H1 (cell line): ENCODE results near the gene RRP1. TPM values are rescaled to one million over a fixed set of nuclear protein-coding genes. Genes with fewer than 3 reads are reported as not detected.
"Not testable (repeated sequence)": the region's sequence is repeated elsewhere in the genome, so short reads cannot be mapped to it uniquely, and the experiment has no call there.

Experiments
- CTCF ChIA-PET: fragments of 300-600 bp; sonication (Branson Sonifier 250); formaldehyde crosslinking; loops from one replicate; lab custom pipeline; 2021; ENCODE audit not compliant: partially characterized antibody; lab: Charles Lee
- POLR2A ChIA-PET: fragments of 300-600 bp; sonication (Branson Sonifier 250); formaldehyde crosslinking; loops from one replicate; lab custom pipeline; 2021; ENCODE audit warnings: inconsistent platforms; ENCODE audit not compliant: partially characterized antibody; lab: Charles Lee
- DNase-seq, 2 experiments: peaks; one replicate each; pipeline versions ENCODE4 v3.0.0 to v3.0.0-alpha.2; 2010 to 2022; ENCODE audit warnings: low spot score in 2 of 2, low read depth in 1 of 2, mixed read lengths in 1 of 2
- FAIRE-seq: peaks from 2 replicates; lab custom pipeline; 2011; peaks lifted over from hg19 to GRCh38; lab: Jason Lieb, UNC
- H2AFZ ChIP-seq: 2 replicates; pipeline ENCODE4 v1.8.1; 2012; ENCODE audit warnings: low read length, inconsistent platforms
- H2AK5ac ChIP-seq: 2 replicates; pipeline ENCODE4 v1.6.1; 2013; ENCODE audit warnings: low read depth, low read length
- H2BK120ac ChIP-seq: replicated peaks from 2 replicates; pipeline ENCODE3; 2013; ENCODE audit warnings: low read depth, low read length, inconsistent platforms
- H2BK12ac ChIP-seq: 2 replicates; pipeline ENCODE4 v1.6.1; 2013; ENCODE audit warnings: low read depth, low read length
- H2BK15ac ChIP-seq: 2 replicates; pipeline ENCODE4 v1.6.1; 2013; ENCODE audit warnings: low read length
- H2BK20ac ChIP-seq: 2 replicates; pipeline ENCODE4 v1.6.1; 2013; ENCODE audit warnings: low read length
- H2BK5ac ChIP-seq: 2 replicates; pipeline ENCODE4 v1.6.1; 2013; ENCODE audit warnings: low read depth, low read length
- H3K14ac ChIP-seq: 2 replicates; pipeline ENCODE4 v1.6.1; 2013; ENCODE audit warnings: inconsistent platforms; ENCODE audit not compliant: insufficient read length
- H3K18ac ChIP-seq: 2 replicates; pipeline ENCODE4 v1.6.1; 2013; ENCODE audit warnings: low read length; ENCODE audit errors: extremely low read depth
- H3K23ac ChIP-seq: 2 replicates; pipeline ENCODE4 v1.6.1; 2013; ENCODE audit warnings: inconsistent platforms; ENCODE audit not compliant: insufficient read length
- H3K23me2 ChIP-seq: 2 replicates; pipeline ENCODE4 v1.6.1; 2013; ENCODE audit warnings: low read depth, low read length
- H3K27ac ChIP-seq: 2 replicates; pipeline ENCODE4 v1.6.1; 2011; ENCODE audit warnings: low read depth, low read length, inconsistent platforms
- H3K27me3 ChIP-seq, 4 experiments: replicated peaks in 1 of 4; 1 replicate in 1 of 4; 2 replicates in 3 of 4; pipeline versions ENCODE4 v1.6.1 to v1.8.1; 2011 to 2013; ENCODE audit warnings: low read length in 3 of 4, mild to moderate bottlenecking in 3 of 4, inconsistent platforms in 2 of 4, mixed read lengths in 2 of 4, moderate library complexity in 1 of 4; ENCODE audit not compliant: control insufficient read depth in 3 of 4, insufficient read depth in 3 of 4; ENCODE audit errors: extremely low read depth in 1 of 4
- H3K36me3 ChIP-seq, 4 experiments: 2 replicates each; pipeline versions ENCODE4 v1.6.1 to v1.8.1; 2011 to 2013; ENCODE audit warnings: mild to moderate bottlenecking in 4 of 4, low read length in 3 of 4, moderate library complexity in 2 of 4, control low read depth in 1 of 4, inconsistent platforms in 1 of 4; ENCODE audit not compliant: insufficient read depth in 4 of 4, control insufficient read depth in 2 of 4
- H3K4ac ChIP-seq: replicated peaks from 2 replicates; pipeline ENCODE3; 2013; ENCODE audit warnings: low read length, low read depth, mixed read lengths, inconsistent platforms; ENCODE audit not compliant: insufficient read length
- H3K4me1 ChIP-seq, 4 experiments: replicated peaks in 1 of 4; 1 replicate in 1 of 4; 2 replicates in 3 of 4; pipeline versions ENCODE4 v1.6.1 to v1.8.1; 2011 to 2013; ENCODE audit warnings: low read length in 3 of 4, inconsistent platforms in 2 of 4, mixed read lengths in 1 of 4; ENCODE audit not compliant: insufficient read depth in 4 of 4, control insufficient read depth in 3 of 4
- H3K4me2 ChIP-seq, 2 experiments: 2 replicates each; pipeline versions ENCODE4 v1.6.1 to v1.8.1; 2011 to 2013; ENCODE audit warnings: low read depth in 2 of 2, low read length in 2 of 2, control low read depth in 1 of 2, inconsistent platforms in 1 of 2, mild to moderate bottlenecking in 1 of 2; ENCODE audit not compliant: insufficient read depth in 1 of 2
- H3K4me3 ChIP-seq, 4 experiments: fragments of 200-600, 300-600 bp in 1 of 4; sonication (generic), shearing (Covaris generic), sonication (Bioruptor Twin) in 1 of 4; 2 replicates each; pipeline versions ENCODE4 v1.5.1 to v1.8.1; 2011 to 2016; ENCODE audit warnings: low read length in 4 of 4, low read depth in 3 of 4, control low read depth in 2 of 4, inconsistent platforms in 2 of 4, mild to moderate bottlenecking in 2 of 4, mixed read lengths in 1 of 4, moderate library complexity in 1 of 4; ENCODE audit not compliant: insufficient read depth in 2 of 4; ENCODE audit errors: extremely low read depth in 1 of 4
- H3K56ac ChIP-seq: replicated peaks from 2 replicates; pipeline ENCODE3; 2013; ENCODE audit warnings: low read depth, mild to moderate bottlenecking, mixed read lengths, low read length, inconsistent platforms; ENCODE audit not compliant: insufficient read length
- H3K79me1 ChIP-seq: 2 replicates; pipeline ENCODE4 v1.6.1; 2013; ENCODE audit warnings: low read depth, low read length, control low read depth
- H3K79me2 ChIP-seq, 2 experiments: 2 replicates each; pipeline versions ENCODE4 v1.6.1 to v1.8.1; 2012 to 2013; ENCODE audit warnings: low read length in 2 of 2, mild to moderate bottlenecking in 2 of 2, inconsistent platforms in 1 of 2; ENCODE audit not compliant: insufficient read depth in 2 of 2, control insufficient read depth in 1 of 2
- H3K9ac ChIP-seq, 4 experiments: replicated peaks in 1 of 4; 1 replicate in 1 of 4; 2 replicates in 3 of 4; pipeline versions ENCODE4 v1.6.1 to v1.8.1; 2011 to 2013; ENCODE audit warnings: low read depth in 3 of 4, low read length in 3 of 4, control low read depth in 2 of 4, mild to moderate bottlenecking in 2 of 4, moderate library complexity in 2 of 4, inconsistent platforms in 1 of 4; ENCODE audit errors: extremely low read depth in 1 of 4
- H3K9me3 ChIP-seq, 2 experiments: 2 replicates each; pipeline versions ENCODE4 v1.6.1 to v1.8.1; 2012 to 2013; ENCODE audit warnings: mild to moderate bottlenecking in 2 of 2, moderate library complexity in 2 of 2, control low read depth in 1 of 2, inconsistent platforms in 1 of 2, low read depth in 1 of 2, low read length in 1 of 2, mixed read lengths in 1 of 2; ENCODE audit not compliant: insufficient read depth in 2 of 2
- H4K20me1 ChIP-seq, 2 experiments: replicated peaks in 1 of 2; 2 replicates each; pipeline versions ENCODE3 to v1.8.1; 2011 to 2013; ENCODE audit warnings: inconsistent platforms in 2 of 2, low read length in 2 of 2, mild to moderate bottlenecking in 1 of 2; ENCODE audit not compliant: insufficient read depth in 2 of 2, control insufficient read depth in 1 of 2
- H4K5ac ChIP-seq: 2 replicates; pipeline ENCODE4 v1.6.1; 2013; ENCODE audit warnings: low read length, low read depth, mixed read lengths, inconsistent platforms; ENCODE audit not compliant: insufficient read length
- H4K8ac ChIP-seq: 2 replicates; pipeline ENCODE4 v1.8.0; 2013; ENCODE audit warnings: mild to moderate bottlenecking, moderate library complexity, low read length, inconsistent platforms; ENCODE audit not compliant: insufficient read depth; ENCODE audit errors: extremely low read depth
- H4K91ac ChIP-seq: replicated peaks from 2 replicates; pipeline ENCODE3; 2013; ENCODE audit warnings: low read length, mixed read lengths, inconsistent platforms; ENCODE audit not compliant: insufficient read length
- RAD21 ChIP-seq, 2 experiments: IDR thresholded peaks in 1 of 2; conservative IDR thresholded peaks in 1 of 2; 2 replicates each; pipeline ENCODE4 v1.6.1; 2011; ENCODE audit warnings: low read depth in 2 of 2, low read length in 2 of 2, improper control_type of control experiment in 1 of 2, inconsistent platforms in 1 of 2, mild to moderate bottlenecking in 1 of 2, moderate library complexity in 1 of 2
- WGBS, 2 experiments: shearing (Covaris generic) in 1 of 2; methylation state at CpG; one replicate each; pipeline versions ENCODE4 v1.1.6 to v1.1.7; 2013 to 2015; ENCODE audit warnings: low lambda C conversion rate in 2 of 2, mixed read lengths in 2 of 2, inconsistent platforms in 1 of 2, low coverage in 1 of 2, missing lambda C conversion rate in 1 of 2; ENCODE audit not compliant: insufficient replicate concordance in 2 of 2, insufficient coverage in 1 of 2, insufficient read length in 1 of 2; ENCODE audit errors: extremely low coverage in 1 of 2, missing lambda C conversion rate in 1 of 2; 5-methylcytosine and 5-hydroxymethylcytosine counted together
- polyA plus RNA-seq, 7 experiments: library from polyadenylated mRNA; depleted of rRNA in 3 of 7; stranded (reverse) in 5 of 7; unstranded in 2 of 7; fragments of >200 nt in 5 of 7; fragments of 200-250 nt in 2 of 7; gene quantifications; 1 replicate in 5 of 7; 2 replicates in 1 of 7; 4 replicates in 1 of 7; pipeline versions ENCODE4 v1.2.1 to v1.2.3, GENCODE V29; 2011 to 2013; ENCODE audit warnings: missing spikeins in 2 of 7, mixed read lengths in 2 of 7
- total RNA-seq: library from RNA; stranded (reverse); fragmentation: NEBNext Ultra II Directional; extraction: Animal tissue kit (Norgen Biotek cat#: 25700); gene quantifications from 2 replicates; pipeline ENCODE4 v1.2.1, GENCODE V29; 2021
- TF ChIP-seq, protein P1 (sequence below), 3 experiments: IDR thresholded peaks; 1 replicate in 2 of 3; 2 replicates in 1 of 3; pipeline versions ENCODE4 v1.5.1 to v1.6.1; 2011; ENCODE audit warnings: low read length in 3 of 3, mild to moderate bottlenecking in 3 of 3, inconsistent platforms in 2 of 3, low read depth in 1 of 3, moderate library complexity in 1 of 3; ENCODE audit not compliant: insufficient read depth in 1 of 3; ENCODE audit errors: control extremely low read depth in 1 of 3

RRP1 gene
- total and polyA plus RNA-seq, 2 of the 8 experiments (the other 6 are each of a cell fraction or from before 2014, with no cell fraction given), result 11.6 to 55.2 TPM

DNA sequence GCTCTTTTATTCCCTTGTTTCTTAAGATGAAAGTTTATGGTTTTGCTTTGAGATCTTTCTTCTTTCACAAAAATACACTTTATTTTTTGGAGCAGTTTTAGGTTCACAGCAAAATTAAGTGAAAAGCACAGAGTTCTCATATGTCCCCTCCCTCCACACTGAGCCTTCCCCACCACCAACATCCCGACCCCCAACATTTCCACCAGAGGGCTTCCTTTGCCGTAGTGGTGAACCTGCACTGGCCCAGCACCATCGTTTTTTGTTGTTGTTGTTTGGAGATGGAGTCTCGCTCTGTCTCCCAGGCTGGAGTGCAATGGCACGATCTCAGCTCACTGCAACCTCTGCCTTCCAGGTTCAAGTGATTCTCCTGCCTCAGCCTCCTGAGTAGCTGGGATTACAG is 55.5 kb downstream of the RRP1 start:
- DNase-seq, H2BK15ac ChIP-seq, H2AFZ ChIP-seq, H3K4me1 ChIP-seq, H4K5ac ChIP-seq, H3K27ac ChIP-seq, H3K14ac ChIP-seq, H3K9ac ChIP-seq, H2BK120ac ChIP-seq, H3K4me3 ChIP-seq, H3K56ac ChIP-seq, H3K9me3 ChIP-seq, H2AK5ac ChIP-seq, H3K36me3 ChIP-seq, H3K79me2 ChIP-seq, H4K8ac ChIP-seq, H3K79me1 ChIP-seq, POLR2A ChIA-PET, H4K20me1 ChIP-seq, H2BK20ac ChIP-seq, H2BK5ac ChIP-seq, H3K27me3 ChIP-seq, H3K23me2 ChIP-seq, H3K4me2 ChIP-seq, H4K91ac ChIP-seq, FAIRE-seq, H2BK12ac ChIP-seq, H3K23ac ChIP-seq, H3K4ac ChIP-seq, H3K18ac ChIP-seq: not testable (repeated sequence)
- 74% methylated on average over 5 of the region's 5 CpGs; no CpG with 5 or more reads in 1 of the 2 experiments for WGBS, 2 experiments
- CTCF ChIA-PET, result interaction anchor here (0.9 to 10.4 kb wide), 8 partner anchors 10 to 110 kb away, joined by 3 to 73 read pairs (median 4); no protein-coding TSS in a partner anchor
- TF ChIP-seq, protein P1, sequence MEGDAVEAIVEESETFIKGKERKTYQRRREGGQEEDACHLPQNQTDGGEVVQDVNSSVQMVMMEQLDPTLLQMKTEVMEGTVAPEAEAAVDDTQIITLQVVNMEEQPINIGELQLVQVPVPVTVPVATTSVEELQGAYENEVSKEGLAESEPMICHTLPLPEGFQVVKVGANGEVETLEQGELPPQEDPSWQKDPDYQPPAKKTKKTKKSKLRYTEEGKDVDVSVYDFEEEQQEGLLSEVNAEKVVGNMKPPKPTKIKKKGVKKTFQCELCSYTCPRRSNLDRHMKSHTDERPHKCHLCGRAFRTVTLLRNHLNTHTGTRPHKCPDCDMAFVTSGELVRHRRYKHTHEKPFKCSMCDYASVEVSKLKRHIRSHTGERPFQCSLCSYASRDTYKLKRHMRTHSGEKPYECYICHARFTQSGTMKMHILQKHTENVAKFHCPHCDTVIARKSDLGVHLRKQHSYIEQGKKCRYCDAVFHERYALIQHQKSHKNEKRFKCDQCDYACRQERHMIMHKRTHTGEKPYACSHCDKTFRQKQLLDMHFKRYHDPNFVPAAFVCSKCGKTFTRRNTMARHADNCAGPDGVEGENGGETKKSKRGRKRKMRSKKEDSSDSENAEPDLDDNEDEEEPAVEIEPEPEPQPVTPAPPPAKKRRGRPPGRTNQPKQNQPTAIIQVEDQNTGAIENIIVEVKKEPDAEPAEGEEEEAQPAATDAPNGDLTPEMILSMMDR (IDR thresholded peaks at IDR 0.05; ENCODE audit: control extremely low read depth in 1 of 3, insufficient read depth in 1 of 3, low read depth in 1 of 3, low read length in 3 of 3), result peak; percentile 22 to 54 (median 43)
- TF ChIP-seq RAD21 (IDR thresholded peaks at IDR 0.05 in 1 of 2, conservative IDR thresholded peaks at IDR 0.05 in 1 of 2; ENCODE audit: low read depth in 2 of 2, low read length in 2 of 2), result peak; percentile 44 to 58
